ENCODE data around the gene CD300LD.
A peak's percentile ranks its signal among the peaks of the same experiment; 100 is the strongest.
"Not testable (repeated sequence)": the region's sequence is repeated elsewhere in the genome, so short reads cannot be mapped to it uniquely, and the experiment has no call there.

Gene CD300LD

GRCh38 chr17:74605361-74605760 is 13.3 kb upstream of the CD300LD start:
- DNase-seq = no peak

GRCh38 chr17:74604761-74605160 is 12.7 kb upstream of the CD300LD start:
- no peak for DNase-seq

- DNase-seq = no peak
Measured at GRCh38 chr17:74604200-74604599, 12.1 kb upstream of the CD300LD start.

- DNase-seq = no peak
Measured at GRCh38 chr17:74603746-74604145, 11.7 kb upstream of the CD300LD start.

- no peak for DNase-seq
Measured at GRCh38 chr17:74603037-74603635, 11.1 kb upstream of the CD300LD start.

- DNase-seq = no peak
Measured at GRCh38 chr17:74601944-74602572, 10.0 kb upstream of the CD300LD start.

- no peak for DNase-seq
Measured at GRCh38 chr17:74599448-74599939, 7.4 kb upstream of the CD300LD start.

GRCh38 chr17:74599023-74599399 is 6.9 kb upstream of the CD300LD start:
- no peak for DNase-seq

GRCh38 chr17:74598346-74599022 is 6.4 kb upstream of the CD300LD start:
- no peak for DNase-seq

GRCh38 chr17:74597069-74597790 is 5.1 kb upstream of the CD300LD start:
- peak in 1 of 2 experiments; percentile 17 for DNase-seq

- DNase-seq = no peak
Measured at GRCh38 chr17:74595037-74595750, 3.1 kb upstream of the CD300LD start.

GRCh38 chr17:74591503-74591902 is 580 bp downstream of the CD300LD start:
- DNase-seq = no peak

GRCh38 chr17:74585711-74586110 is 6.4 kb downstream of the CD300LD start:
- DNase-seq = no peak

GRCh38 chr17:74584292-74585060 is 7.6 kb downstream of the CD300LD start:
- no peak for DNase-seq

- DNase-seq = no peak
Measured at GRCh38 chr17:74582633-74583032, 9.4 kb downstream of the CD300LD start.

- DNase-seq = no peak
Measured at GRCh38 chr17:74579900-74580299, 12.2 kb downstream of the CD300LD start.

- no peak for DNase-seq
Measured at GRCh38 chr17:74578979-74579378, 13.1 kb downstream of the CD300LD start.

GRCh38 chr17:74574489-74575142 is 17.5 kb downstream of the CD300LD start:
- DNase-seq = no peak

- DNase-seq = not testable (repeated sequence)
Measured at GRCh38 chr17:74573635-74574034, 18.4 kb downstream of the CD300LD start.

GRCh38 chr17:74573169-74573568 is 18.9 kb downstream of the CD300LD start:
- no peak for DNase-seq

- DNase-seq = no peak
Measured at GRCh38 chr17:74571621-74572270, 20.3 kb downstream of the CD300LD start.

All from NCI-H1930 (cell line).